ENCODE results near the gene WNK1.
"Not testable (repeated sequence)": the region's sequence is repeated elsewhere in the genome, so short reads cannot be mapped to it uniquely, and the experiment has no call there.

Gene WNK1

GRCh38 chr12:751999-752694 is at the start of gene WNK1:
Gene WNK1, plus strand, starts transcription at chr12:752579. Its CDS starts 987 bp downstream, at chr12:753566.
- peak; percentile 97 for DNase-seq (ENCODE audit: low read depth in 2 of 2)

DNA sequence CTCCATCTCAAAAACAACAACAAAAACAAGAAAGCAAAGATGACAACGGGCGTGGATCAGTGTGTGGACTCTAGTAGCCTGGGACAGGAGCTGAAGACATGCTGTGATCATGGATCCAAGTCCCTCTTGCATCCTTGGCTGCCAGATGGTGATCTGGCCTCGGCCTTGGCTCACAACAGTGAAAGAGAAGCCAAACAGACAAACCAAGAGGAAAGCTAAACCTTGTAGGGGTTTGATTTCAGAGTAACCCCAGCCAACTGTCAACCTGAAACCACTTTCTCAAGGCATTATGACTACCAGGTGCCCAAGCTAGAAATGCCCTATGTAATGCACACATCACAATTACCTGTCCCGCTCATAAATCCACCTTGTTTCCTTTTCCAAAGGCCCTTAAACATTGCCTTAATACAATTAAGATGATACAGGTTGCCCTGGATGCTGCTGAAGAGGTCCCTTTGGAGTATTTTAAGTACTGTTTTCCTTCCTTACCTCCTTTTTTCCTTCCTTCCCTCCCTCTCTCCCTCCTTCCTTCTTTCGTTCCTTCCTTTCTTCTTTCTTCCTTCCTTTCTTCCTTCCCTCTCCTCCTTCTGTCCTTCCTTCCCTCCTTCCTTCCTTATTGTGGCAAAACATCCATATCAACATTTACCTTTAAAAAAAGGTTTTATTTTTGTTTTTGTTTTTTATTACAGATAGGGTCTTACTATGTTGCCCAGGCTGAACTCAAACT is 47.7 kb upstream of the WNK1 start:
- DNase-seq (ENCODE audit: low read depth in 2 of 2), result no peak

GRCh38 chr12:708084-708483 is 44.3 kb upstream of the WNK1 start:
- not testable (repeated sequence) for DNase-seq (ENCODE audit: low read depth in 2 of 2)

GRCh38 chr12:709455-710020 is 42.8 kb upstream of the WNK1 start:
- no peak for DNase-seq (ENCODE audit: low read depth in 2 of 2)

GRCh38 chr12:712172-712863 is 40.1 kb upstream of the WNK1 start:
- no peak for DNase-seq (ENCODE audit: low read depth in 2 of 2)

DNA sequence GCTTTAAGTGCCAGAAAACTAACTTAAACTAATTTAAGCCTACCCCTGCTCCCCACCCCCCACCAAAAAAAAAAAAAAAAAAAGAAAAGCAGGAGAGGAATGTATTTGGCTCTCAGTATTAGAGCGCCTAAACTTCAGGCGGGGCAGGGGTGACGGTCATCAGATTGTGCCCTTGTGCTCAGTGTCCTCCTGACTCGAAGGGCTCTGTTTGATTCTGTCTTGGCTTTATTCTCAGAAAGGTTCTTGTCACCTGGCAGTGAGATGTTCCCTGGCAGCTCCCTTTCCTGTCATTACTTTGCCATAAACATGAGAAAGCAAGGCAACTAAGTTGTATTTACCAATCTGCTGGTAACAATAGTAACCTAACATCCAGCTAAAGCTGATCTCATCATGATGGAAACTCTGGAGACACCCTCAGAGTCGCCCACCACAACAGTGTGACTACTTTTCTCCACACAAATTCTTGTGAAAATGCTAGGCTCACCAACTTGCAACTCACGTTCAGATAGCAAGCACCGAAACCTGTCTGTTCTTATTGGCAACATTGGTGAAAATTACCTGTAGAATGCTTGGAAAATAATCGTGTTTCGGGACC is 39.0 kb upstream of the WNK1 start:
- DNase-seq (ENCODE audit: low read depth in 2 of 2), result no peak

GRCh38 chr12:716506-716905 is 35.9 kb upstream of the WNK1 start:
- DNase-seq (ENCODE audit: low read depth in 2 of 2), result no peak

DNA sequence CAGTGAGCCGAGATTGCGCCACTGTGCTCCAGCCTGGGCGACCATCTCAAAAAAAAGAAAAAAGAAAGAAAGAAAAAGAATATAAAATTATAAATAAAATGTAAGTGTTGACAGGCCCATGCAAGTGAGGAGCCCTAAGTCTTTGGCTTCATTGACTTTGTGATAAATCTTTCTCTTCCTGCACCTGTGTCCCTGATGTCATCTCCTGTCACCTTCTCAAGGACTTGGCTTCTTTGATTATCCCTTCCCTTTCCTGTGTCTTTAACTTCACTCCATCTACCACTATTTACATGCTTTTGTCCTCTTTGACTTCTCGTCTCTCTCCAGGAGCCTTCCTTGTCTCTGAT is 33.6 kb upstream of the WNK1 start:
- no peak for DNase-seq (ENCODE audit: low read depth in 2 of 2)

- no peak for DNase-seq (ENCODE audit: low read depth in 2 of 2)
Observed at GRCh38 chr12:720231-720941, 32.0 kb upstream of the WNK1 start.

DNA sequence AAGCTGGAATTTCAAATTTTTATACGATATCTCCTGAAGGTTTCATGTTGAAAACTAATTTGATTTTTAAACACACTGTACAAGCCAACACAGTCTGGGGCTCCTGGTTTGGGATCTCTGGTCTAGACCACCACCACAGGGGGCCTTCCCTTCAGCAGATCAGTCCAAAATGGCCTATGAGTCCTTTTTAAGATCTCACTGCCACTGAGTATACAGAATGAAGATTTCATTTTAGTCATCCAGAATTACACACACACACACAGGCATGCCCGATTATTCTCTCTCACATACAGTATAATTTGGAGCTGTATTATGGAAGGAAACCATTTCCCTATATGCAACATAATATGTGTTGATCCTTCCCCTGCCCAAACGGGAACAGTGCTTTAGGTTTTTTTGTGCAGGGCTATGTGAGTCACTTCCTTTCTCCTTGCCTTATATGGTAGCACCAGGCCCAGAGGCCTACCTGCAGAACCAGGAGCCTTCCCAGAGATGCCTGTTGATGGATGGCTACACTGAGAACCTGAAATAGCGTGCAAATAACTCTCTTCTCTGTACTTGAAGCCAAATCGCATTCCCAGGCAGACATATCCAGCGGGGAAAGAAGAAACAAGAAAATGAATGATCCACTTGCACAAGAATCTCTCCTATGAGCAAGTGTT is 28.1 kb upstream of the WNK1 start:
- no peak for DNase-seq (ENCODE audit: low read depth in 2 of 2)

DNA sequence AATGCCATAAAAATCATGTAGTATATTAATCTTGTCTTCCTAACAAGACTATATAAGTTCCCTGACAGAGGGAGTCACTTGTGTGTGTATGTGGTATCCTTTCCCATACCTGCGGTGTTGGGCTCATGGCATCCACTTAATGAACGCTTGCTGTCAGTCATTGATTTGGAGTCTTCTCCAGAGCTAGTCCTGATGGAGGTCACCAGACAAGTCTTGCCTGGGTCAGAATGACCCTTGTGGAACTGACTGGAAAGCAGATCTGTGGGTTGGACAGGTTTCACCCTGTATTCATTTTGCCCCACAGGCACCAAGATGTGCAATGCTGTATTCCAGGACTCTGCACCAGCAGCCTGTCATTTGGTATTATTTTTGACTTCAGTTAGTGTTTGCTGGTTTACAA is 27.3 kb upstream of the WNK1 start:
- no peak for DNase-seq (ENCODE audit: low read depth in 2 of 2)

DNA sequence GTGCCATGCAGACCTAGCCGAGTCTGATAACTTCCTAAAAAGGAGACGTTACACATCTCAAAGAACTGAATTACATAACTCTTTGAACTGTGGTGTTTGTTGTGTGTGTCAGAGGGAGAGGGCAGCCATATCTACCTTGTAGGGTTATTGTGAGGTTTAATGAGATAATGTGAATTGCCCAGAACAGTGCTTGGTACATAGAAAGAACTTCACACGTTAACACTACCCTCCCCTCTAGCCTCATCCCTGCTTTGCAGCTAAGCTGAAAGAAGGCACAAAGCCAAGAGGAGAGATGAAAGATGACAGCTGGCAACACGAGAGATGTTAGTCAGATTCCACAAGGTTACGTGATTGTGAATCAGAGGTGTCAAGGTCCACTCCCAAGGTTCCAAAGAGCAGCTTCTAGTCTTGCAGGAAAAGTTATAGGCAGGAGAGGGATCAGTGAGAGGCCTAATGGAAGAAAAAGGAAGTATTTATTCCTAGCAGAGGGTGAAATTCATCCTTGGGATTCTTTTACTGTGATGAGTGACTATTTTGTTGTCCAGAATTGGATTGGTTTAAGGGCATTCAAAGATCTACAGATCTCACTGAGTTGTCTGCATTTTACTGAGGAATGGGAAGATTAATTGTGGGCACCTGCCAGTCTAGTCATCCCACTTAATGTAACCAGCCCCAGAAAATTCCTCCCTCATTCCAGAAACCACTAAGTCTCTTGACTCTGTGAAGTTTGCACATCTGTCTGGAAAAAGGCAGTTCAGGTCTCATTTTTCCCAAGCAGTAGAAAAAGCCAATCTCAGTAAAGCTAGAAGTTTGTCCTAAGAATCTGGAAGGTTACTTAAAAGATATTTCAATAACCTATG is 25.9 kb upstream of the WNK1 start:
- DNase-seq (ENCODE audit: low read depth in 2 of 2), result no peak

GRCh38 chr12:727321-727720 is 25.1 kb upstream of the WNK1 start:
- no peak for DNase-seq (ENCODE audit: low read depth in 2 of 2)

- DNase-seq (ENCODE audit: low read depth in 2 of 2), result no peak
Observed at GRCh38 chr12:728781-729180, 23.6 kb upstream of the WNK1 start.

DNA sequence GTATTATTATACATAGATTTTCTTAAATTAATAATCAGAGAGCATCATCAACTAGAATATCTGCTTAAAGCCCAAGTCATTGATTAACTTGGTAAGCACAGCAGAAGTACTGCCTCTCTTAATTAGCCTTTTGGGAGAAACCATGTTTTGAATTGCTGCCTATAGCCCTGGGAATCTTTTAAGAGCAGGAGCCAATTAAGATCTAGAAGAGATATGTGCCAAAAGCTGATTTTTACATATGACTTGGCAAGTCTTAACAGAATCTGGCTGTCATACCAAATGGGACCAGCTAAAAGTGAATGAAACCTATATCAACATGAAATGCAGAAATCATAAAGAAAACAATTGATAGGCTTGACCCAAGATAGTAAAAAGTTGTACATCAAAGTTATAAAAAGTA is 23.2 kb upstream of the WNK1 start:
- DNase-seq (ENCODE audit: low read depth in 2 of 2), result no peak

DNA sequence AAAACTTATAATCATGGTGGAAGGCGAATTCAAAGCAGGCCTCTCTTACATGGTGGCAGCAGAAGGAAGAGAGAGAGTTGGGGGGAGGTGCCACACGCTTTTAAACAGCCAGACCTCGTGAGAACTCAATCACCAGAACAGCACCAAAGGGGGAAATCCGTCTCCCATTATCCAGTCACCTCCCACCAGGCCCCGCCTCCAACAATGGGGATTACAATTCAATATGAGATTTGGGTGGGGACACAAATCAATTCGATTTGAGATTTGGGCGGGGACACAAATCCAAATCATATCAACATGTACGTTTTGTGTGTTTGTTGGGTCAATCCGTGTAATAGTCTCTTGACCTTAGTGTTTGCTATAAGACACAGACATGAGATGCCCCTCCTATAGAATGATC is 21.8 kb upstream of the WNK1 start:
- no peak for DNase-seq (ENCODE audit: low read depth in 2 of 2)

DNA sequence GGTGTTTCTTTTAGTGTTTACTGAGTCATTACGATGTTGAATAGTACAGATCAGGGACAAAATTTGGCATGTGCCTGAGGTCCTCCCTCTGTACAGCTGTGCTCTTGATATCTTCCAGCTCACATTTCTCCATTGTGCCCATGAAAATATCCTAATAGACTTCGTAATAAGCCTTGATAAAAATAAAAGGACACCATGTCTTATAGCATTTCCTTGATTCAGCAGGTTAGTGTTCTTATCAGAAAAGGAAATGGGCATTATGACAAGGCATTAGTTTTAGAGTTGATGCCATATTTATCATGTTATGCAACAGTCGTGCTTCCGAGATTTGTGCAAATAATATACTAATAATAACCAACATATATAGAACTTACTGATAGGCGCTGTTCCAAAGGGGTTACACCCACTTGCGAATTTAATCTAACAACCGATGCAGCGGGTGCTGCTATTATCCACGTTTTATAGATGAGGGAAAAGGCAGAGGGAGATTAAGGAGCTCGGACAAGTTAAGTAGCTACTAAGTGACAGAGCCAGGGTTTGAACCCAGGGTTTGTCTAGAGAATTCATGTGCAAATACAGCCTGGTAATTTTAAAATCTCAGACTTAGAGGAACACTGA is 15.1 kb upstream of the WNK1 start:
- DNase-seq (ENCODE audit: low read depth in 2 of 2), result no peak

- no peak for DNase-seq (ENCODE audit: low read depth in 2 of 2)
Observed at GRCh38 chr12:738712-739111, 13.7 kb upstream of the WNK1 start.

- DNase-seq (ENCODE audit: low read depth in 2 of 2), result no peak
Observed at GRCh38 chr12:739349-739748, 13.0 kb upstream of the WNK1 start.

DNA sequence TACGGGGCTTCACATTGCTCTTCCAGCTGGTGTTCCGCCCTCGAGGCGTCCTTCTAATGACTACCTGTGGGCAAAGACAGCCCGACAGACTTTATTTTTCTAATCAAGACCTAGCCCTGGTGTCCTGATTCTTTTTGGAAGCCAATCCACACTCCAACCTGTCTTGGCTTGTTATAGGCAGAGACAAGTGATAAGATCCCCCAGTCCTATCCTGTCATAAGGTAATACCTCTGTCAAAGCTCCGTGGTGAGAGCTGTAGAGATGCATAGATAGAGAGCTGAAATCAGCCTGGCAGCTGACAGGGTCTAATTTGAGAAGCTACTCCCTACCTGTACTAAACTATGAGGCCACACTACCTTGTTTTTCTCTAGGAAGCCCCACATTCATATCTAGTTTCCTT is 11.5 kb upstream of the WNK1 start:
- no peak for DNase-seq (ENCODE audit: low read depth in 2 of 2)

All from stimulated activated CD8-positive, alpha-beta memory T cell treated with anti-CD3 and anti-CD28 coated beads, Interleukin-7, amount 100 ng/mL, for 1 hour (primary cell).